Measurements from ENCODE around the gene AKNAD1.

AKNAD1 gene

DNA sequence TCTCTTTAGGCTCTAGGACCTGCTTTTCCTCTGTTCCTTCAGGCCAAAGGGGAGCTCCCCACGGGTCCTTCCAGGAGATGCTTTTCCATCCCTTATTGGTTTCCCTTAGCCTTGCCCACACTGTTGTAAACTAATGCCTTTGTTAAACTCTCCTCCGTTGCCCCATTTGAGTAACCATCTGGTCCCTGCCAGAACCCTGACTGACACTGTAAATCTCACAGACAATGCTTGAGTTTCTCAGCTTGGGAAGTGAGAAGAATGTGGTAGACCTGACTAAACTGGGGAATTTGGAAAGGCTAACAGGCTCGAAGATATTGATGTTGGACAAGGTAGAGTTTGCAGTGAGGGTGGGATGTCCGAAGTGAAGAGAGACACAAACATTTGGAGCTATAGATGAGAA lies 11.4 kb downstream of the AKNAD1 start:
- H3K9ac ChIP-seq (ENCODE audit: low read depth, low read length, poor library complexity, severe bottlenecking), result no peak overlapping the region
- peaks cover 5% of the 10 kb centered on the region for H3K4me1 ChIP-seq (ENCODE audit: insufficient read depth, low read length, poor library complexity, severe bottlenecking)
- H4K20me1 ChIP-seq (ENCODE audit: insufficient read depth, low read length, poor library complexity, severe bottlenecking), result no peaks in the 10 kb centered on the region
- H3K27me3 ChIP-seq (ENCODE audit: insufficient read depth, low read length, poor library complexity, severe bottlenecking), result no peaks in the 10 kb centered on the region
- no peaks in the 10 kb centered on the region for H3F3A ChIP-seq (ENCODE audit: low read depth)
- H3K9me3 ChIP-seq (ENCODE audit: insufficient read depth, low read depth, low read length), result no peaks in the 10 kb centered on the region
- TF ChIP-seq, protein P1, sequence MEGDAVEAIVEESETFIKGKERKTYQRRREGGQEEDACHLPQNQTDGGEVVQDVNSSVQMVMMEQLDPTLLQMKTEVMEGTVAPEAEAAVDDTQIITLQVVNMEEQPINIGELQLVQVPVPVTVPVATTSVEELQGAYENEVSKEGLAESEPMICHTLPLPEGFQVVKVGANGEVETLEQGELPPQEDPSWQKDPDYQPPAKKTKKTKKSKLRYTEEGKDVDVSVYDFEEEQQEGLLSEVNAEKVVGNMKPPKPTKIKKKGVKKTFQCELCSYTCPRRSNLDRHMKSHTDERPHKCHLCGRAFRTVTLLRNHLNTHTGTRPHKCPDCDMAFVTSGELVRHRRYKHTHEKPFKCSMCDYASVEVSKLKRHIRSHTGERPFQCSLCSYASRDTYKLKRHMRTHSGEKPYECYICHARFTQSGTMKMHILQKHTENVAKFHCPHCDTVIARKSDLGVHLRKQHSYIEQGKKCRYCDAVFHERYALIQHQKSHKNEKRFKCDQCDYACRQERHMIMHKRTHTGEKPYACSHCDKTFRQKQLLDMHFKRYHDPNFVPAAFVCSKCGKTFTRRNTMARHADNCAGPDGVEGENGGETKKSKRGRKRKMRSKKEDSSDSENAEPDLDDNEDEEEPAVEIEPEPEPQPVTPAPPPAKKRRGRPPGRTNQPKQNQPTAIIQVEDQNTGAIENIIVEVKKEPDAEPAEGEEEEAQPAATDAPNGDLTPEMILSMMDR (conservative IDR thresholded peaks at IDR 0.05; ENCODE audit: low read length), result no peak
- TF ChIP-seq EZH2phosphoT487 (IDR thresholded peaks at IDR 0.05; ENCODE audit: borderline replicate concordance), result no peak
- no peak overlapping the region for H3K4me2 ChIP-seq (ENCODE audit: low read depth, low read length, poor library complexity, severe bottlenecking)
- H3K4me3 ChIP-seq (ENCODE audit: low read length, poor library complexity, severe bottlenecking), result no peak overlapping the region
- no peaks in the 10 kb centered on the region for H3K79me2 ChIP-seq (ENCODE audit: insufficient read depth, low read length)
- H3K9me2 ChIP-seq (replicated peaks; ENCODE audit: low read depth, low read length), result no peaks in the 10 kb centered on the region
- H3K36me3 ChIP-seq (ENCODE audit: insufficient read depth, low read length), result no peaks in the 10 kb centered on the region
- H2AFZ ChIP-seq (ENCODE audit: low read length), result no peak overlapping the region

DNA sequence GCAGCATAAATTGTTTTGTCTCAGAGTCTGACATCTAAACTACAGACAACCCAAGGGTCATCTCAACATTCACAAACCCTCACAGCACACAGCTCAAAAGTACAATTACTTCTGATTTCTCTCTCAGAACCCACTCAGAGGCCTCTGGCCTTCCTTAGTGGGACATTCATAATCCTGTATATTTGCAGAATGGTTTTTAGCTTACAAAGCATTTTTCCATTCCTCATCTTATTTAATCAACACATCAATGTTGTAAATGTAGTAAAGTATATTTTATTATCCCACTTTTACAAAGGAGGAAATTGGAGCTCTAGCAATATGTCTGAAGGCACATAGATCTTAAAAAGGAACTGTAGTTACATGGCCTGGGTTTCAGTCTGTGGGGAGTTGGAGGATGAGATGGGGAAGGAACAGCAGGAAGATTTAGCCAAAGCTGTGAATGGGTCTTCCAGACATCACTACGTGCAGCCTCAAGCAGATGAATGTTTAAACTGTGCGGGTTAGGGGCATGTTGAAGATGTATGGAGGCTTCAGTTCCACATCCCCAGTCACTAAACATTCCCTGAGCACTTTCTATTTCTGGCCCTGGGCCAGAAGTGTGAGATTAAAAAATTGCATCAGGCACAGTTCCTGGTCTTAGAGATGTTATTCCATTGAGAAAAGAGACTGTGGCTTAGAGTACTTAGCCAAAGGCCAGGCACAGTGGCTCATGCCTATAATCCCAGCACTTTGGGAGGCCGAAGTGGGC lies 13.3 kb downstream of the AKNAD1 start:
- no peaks in the 10 kb centered on the region for H3K9me2 ChIP-seq (replicated peaks; ENCODE audit: low read depth, low read length)
- no peak overlapping the region for H3K4me2 ChIP-seq (ENCODE audit: low read depth, low read length, poor library complexity, severe bottlenecking)
- H3K36me3 ChIP-seq (ENCODE audit: insufficient read depth, low read length), result no peaks in the 10 kb centered on the region
- no peaks in the 10 kb centered on the region for H3K27me3 ChIP-seq (ENCODE audit: insufficient read depth, low read length, poor library complexity, severe bottlenecking)
- peak overlapping the region; percentile 59; the same call in 1 of the 2 replicates for H2AFZ ChIP-seq (ENCODE audit: low read length)
- TF ChIP-seq EZH2phosphoT487 (IDR thresholded peaks at IDR 0.05; ENCODE audit: borderline replicate concordance), result no peak
- TF ChIP-seq, protein P1 (conservative IDR thresholded peaks at IDR 0.05; ENCODE audit: low read length), result no peak
- H3K9ac ChIP-seq (ENCODE audit: low read depth, low read length, poor library complexity, severe bottlenecking), result no peak overlapping the region
- H3K79me2 ChIP-seq (ENCODE audit: insufficient read depth, low read length), result no peaks in the 10 kb centered on the region
- H3F3A ChIP-seq (ENCODE audit: low read depth), result no peaks in the 10 kb centered on the region
- H3K9me3 ChIP-seq (ENCODE audit: insufficient read depth, low read depth, low read length), result no peaks in the 10 kb centered on the region
- H4K20me1 ChIP-seq (ENCODE audit: insufficient read depth, low read length, poor library complexity, severe bottlenecking), result no peaks in the 10 kb centered on the region
- peaks cover 1% of the 10 kb centered on the region for H3K4me1 ChIP-seq (ENCODE audit: insufficient read depth, low read length, poor library complexity, severe bottlenecking)
- no peak overlapping the region for H3K4me3 ChIP-seq (ENCODE audit: low read length, poor library complexity, severe bottlenecking)

DNA sequence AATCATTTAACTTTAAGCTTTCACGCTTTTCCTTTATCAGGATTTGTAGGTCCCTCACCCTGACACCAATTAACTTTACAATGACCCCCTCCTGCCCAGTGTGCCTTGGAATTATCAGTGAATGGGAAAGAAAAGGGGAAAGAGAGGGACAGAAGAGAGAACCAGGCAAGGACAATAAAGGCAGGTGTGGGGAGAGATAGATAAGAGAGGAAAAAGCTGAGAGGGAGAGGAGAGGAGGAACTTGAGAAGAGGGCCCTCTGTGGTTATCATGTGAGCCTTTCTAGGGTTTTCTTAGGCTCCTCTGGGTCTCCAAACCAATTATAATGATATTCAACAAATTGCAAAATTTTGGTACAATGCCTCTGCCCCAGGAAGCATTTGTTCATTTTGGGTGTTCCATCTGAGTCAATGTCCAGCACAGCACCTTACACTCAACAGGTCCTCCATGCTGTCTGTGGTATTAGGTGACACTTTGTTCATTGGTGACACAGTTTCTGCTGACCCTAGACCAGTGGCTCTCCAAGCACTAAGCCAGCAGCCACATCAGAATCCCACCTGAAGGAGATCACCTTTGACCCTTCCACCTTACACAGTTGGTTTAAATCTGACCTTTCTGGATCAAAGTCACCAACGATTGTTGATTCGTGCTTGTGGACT lies 14.2 kb downstream of the AKNAD1 start:
- H3K9me2 ChIP-seq (replicated peaks; ENCODE audit: low read depth, low read length), result no peaks in the 10 kb centered on the region
- no peaks in the 10 kb centered on the region for H3K4me1 ChIP-seq (ENCODE audit: insufficient read depth, low read length, poor library complexity, severe bottlenecking)
- H3K27me3 ChIP-seq (ENCODE audit: insufficient read depth, low read length, poor library complexity, severe bottlenecking), result no peaks in the 10 kb centered on the region
- H4K20me1 ChIP-seq (ENCODE audit: insufficient read depth, low read length, poor library complexity, severe bottlenecking), result no peaks in the 10 kb centered on the region
- no peaks in the 10 kb centered on the region; the same call in 1 of the 2 replicates for H3K36me3 ChIP-seq (ENCODE audit: insufficient read depth, low read length)
- TF ChIP-seq, protein P1 (conservative IDR thresholded peaks at IDR 0.05; ENCODE audit: low read length), result no peak
- no peak for TF ChIP-seq EZH2phosphoT487 (IDR thresholded peaks at IDR 0.05; ENCODE audit: borderline replicate concordance)
- no peaks in the 10 kb centered on the region for H3F3A ChIP-seq (ENCODE audit: low read depth)
- no peak overlapping the region for H3K4me2 ChIP-seq (ENCODE audit: low read depth, low read length, poor library complexity, severe bottlenecking)
- H3K9ac ChIP-seq (ENCODE audit: low read depth, low read length, poor library complexity, severe bottlenecking), result no peak overlapping the region
- H3K4me3 ChIP-seq (ENCODE audit: low read length, poor library complexity, severe bottlenecking), result no peak overlapping the region
- H3K9me3 ChIP-seq (ENCODE audit: insufficient read depth, low read depth, low read length), result no peaks in the 10 kb centered on the region
- H2AFZ ChIP-seq (ENCODE audit: low read length), result peak overlapping the region; percentile 59
- no peaks in the 10 kb centered on the region for H3K79me2 ChIP-seq (ENCODE audit: insufficient read depth, low read length)
